Fibroblast of pulmonary artery (primary cell): ENCODE results near the gene ASTN2.

Source experiments
- DNase-seq: peaks from one replicate; pipeline ENCODE4 v3.0.0-alpha.2; 2010; ENCODE audit warnings: low read depth
- H3K4me3 ChIP-seq: replicated peaks from 2 replicates; pipeline ENCODE4 v1.5.1; 2011; ENCODE audit warnings: low read depth, mild to moderate bottlenecking, control low read depth, low read length, moderate library complexity
- TF ChIP-seq, protein P1 (sequence below): IDR thresholded peaks from 2 replicates; pipeline ENCODE4 v1.5.1; 2011; ENCODE audit warnings: mild to moderate bottlenecking, control low read depth, low read length, inconsistent platforms; ENCODE audit errors: missing control alignments

Gene ASTN2

DNA sequence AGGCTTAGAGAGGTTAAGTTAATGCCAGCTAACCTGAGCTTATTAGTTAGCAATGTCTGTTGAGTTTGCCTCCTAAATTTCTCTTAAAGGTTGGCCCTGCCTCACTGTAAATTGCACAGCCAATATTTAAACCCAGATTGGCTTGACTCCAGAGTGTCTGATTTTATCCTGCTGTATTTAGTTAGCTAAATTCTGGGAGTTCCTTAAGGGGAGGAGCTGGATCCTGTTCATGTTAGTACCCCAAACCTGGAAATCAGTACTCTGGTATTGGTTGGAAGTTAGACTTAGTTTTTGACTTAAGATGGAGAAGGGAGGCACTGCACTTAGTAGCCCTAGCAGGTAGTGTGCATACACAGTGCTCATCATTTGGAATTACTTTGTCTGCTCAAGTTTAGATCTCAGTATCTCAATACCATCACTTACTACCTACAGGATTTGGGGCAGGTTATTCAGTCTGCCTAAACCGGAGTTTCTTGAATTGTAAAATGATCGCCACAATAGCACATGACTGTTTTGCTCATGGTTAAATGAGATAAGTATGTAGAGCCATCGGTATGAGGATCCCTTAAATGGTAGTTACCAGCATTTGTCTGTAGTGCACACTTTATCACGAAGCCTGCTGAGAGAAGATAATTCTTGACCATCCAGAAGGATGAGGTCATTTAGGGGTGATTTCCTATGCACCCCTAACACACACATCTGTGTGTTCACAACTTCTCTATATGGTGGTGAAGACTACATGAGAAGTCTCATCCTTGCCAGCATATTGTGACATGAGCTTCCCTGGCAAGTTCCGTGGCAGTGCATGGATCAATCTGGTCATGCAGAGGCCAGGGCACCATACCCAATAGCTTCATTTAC is 992.5 kb downstream of the ASTN2 start:
- DNase-seq: no peak
- TF ChIP-seq, protein P1, sequence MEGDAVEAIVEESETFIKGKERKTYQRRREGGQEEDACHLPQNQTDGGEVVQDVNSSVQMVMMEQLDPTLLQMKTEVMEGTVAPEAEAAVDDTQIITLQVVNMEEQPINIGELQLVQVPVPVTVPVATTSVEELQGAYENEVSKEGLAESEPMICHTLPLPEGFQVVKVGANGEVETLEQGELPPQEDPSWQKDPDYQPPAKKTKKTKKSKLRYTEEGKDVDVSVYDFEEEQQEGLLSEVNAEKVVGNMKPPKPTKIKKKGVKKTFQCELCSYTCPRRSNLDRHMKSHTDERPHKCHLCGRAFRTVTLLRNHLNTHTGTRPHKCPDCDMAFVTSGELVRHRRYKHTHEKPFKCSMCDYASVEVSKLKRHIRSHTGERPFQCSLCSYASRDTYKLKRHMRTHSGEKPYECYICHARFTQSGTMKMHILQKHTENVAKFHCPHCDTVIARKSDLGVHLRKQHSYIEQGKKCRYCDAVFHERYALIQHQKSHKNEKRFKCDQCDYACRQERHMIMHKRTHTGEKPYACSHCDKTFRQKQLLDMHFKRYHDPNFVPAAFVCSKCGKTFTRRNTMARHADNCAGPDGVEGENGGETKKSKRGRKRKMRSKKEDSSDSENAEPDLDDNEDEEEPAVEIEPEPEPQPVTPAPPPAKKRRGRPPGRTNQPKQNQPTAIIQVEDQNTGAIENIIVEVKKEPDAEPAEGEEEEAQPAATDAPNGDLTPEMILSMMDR: no peak
- H3K4me3 ChIP-seq: no peak overlapping the region

DNA sequence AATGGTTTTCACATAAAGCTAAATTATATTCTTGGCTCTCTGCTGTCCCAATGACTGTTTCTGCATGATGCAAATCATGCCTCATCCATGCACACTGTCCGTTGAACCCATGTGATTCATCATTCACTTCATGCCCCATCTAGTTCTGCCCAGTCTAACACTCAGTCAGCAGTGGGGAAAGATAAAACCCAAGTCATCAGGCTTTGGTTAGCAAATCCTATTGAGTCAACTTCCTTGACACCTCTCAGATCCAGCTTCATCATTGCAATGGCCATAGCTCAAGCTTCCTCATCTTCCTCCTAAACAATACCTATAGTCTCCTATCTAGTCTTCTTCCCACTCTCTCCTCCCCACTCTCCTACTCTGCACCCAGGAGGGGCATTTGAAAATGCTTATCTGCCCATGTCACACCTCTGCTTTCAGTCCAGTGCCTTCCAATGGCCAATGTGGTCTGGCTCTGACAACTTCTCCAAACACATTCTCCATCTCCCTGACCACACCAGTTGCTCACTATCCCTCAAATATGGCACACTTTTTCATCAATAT is 993.8 kb downstream of the ASTN2 start:
- peak; percentile 46 for DNase-seq
- TF ChIP-seq, protein P1: no peak
- no peak overlapping the region for H3K4me3 ChIP-seq

DNA sequence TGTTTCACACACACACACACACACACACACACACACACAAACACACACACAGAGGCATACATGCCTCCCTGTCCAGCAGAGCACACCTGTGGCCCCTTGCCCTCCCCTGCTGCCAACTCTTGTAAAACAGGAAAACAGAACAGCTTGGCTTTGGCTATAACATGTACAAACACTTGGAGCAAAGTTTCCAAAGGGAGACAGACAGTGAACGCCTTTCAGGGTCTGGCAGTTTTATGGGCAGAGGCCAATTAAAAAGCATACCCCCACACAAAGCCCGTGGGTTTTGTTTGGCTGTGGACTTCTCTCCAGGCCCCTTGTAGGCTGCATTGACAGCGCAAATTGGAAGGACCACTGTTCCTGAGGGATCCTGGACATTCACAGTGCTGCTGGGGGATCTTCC is 995.7 kb downstream of the ASTN2 start:
- TF ChIP-seq, protein P1: no peak
- no peak overlapping the region for H3K4me3 ChIP-seq
- no peak for DNase-seq

DNA sequence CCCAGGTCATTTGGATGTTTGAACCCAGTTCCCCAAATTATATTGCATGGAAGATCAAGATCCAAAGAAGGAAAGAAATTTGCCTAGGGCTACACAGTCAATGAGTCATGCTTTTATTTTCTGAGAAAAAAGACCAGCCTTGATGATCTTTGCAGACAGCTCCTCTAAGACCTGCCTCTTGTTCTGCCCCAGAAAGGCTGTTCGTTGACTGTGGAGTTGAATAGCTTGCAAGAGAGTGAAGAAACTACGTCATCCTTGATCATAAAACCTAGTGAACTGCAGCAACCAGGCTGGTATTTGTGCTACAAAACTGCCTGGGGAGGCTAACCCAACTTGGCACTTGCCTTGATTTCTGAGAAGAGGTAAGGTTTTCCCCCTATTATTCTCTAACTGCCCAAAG is 997.4 kb downstream of the ASTN2 start:
- TF ChIP-seq, protein P1: no peak
- H3K4me3 ChIP-seq: no peak overlapping the region
- DNase-seq: no peak

DNA sequence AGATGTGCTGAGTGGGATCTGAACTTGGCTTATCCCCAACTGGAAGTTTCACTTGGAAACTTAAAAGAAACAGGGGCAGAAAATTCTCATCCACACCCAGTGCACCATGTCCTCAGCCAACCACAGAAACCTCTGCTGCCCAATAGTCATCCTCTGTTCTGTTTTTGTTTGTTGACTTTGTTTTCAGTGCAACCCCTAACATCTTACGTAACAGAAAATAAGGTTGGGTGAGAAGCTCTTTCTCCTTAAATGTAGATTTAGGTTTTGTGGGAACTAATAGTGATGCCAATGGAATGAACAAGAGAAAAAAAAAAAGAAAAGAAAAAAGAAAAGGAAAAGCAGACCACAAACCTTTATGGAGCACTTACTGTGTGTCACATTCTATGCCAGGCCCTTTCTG is 998.4 kb downstream of the ASTN2 start:
- no peak overlapping the region for H3K4me3 ChIP-seq
- DNase-seq: no peak
- TF ChIP-seq, protein P1: no peak

DNA sequence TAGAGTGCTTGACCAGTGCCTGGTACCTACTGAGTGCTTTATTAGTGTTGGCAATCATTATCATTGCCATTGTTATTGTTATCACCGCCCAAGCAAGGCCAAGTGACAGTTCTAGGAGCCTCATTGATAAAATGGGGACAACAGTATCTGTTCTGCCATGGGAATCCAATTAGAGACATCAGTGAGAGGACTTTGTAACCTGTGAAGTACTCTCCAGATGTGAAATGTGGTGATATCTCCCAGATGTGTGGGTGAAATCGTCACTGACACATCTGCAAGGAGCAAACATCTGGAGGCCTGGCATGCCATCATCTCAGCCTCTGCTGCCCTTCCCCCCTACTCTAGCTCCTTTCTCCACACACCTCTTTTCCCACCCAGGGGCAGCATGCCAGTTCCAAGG is 1000.5 kb downstream of the ASTN2 start:
- TF ChIP-seq, protein P1: no peak
- DNase-seq: no peak

More for the DNA sequence above, 1000.5 kb downstream of the ASTN2 start:
- H3K4me3 ChIP-seq: no peak overlapping the region
